Fibroblast of lung (primary cell): ENCODE data around the gene CHST11. TPM values are rescaled to one million over a fixed set of nuclear protein-coding genes. Genes with fewer than 3 reads are reported as not detected.

Source experiments
- DNase-seq, 2 donors: peaks; one replicate each; pipeline versions ENCODE4 v3.0.0 to v3.0.0-alpha.2; 2010; ENCODE audit warnings: low read depth in 2 of 2
- H2AFZ ChIP-seq: 2 replicates; pipeline ENCODE4 v1.5.1; 2012; ENCODE audit warnings: low read length, control low read depth, inconsistent platforms
- H3K27ac ChIP-seq: 2 replicates; pipeline ENCODE4 v1.5.1; 2011; ENCODE audit warnings: low read length, control low read depth; ENCODE audit not compliant: insufficient read depth
- H3K27me3 ChIP-seq: 2 replicates; pipeline ENCODE4 v1.5.1; 2011; ENCODE audit warnings: mild to moderate bottlenecking, low read length; ENCODE audit not compliant: control insufficient read depth, insufficient read depth
- H3K36me3 ChIP-seq: 2 replicates; pipeline ENCODE4 v1.5.1; 2011; ENCODE audit warnings: low read length; ENCODE audit not compliant: control insufficient read depth, insufficient read depth
- H3K4me1 ChIP-seq: 2 replicates; pipeline ENCODE4 v1.5.1; 2011; ENCODE audit warnings: low read length; ENCODE audit not compliant: control insufficient read depth, insufficient read depth; ENCODE audit errors: extremely low read depth
- H3K4me2 ChIP-seq: 2 replicates; pipeline ENCODE4 v1.5.1; 2011; ENCODE audit warnings: low read length, control low read depth; ENCODE audit not compliant: insufficient read depth; ENCODE audit errors: extremely low read depth
- H3K4me3 ChIP-seq, 4 experiments: fragments of 200-600 bp in 1 of 4; sonication (generic) in 1 of 4; replicated peaks in 1 of 4; 2 replicates each; pipeline ENCODE4 v1.5.1; 2011 to 2016; ENCODE audit warnings: low read length in 4 of 4, low read depth in 3 of 4, mild to moderate bottlenecking in 3 of 4, control low read depth in 2 of 4, inconsistent platforms in 1 of 4, mixed read lengths in 1 of 4; ENCODE audit not compliant: insufficient read depth in 1 of 4; ENCODE audit errors: control extremely low read depth in 1 of 4
- H3K79me2 ChIP-seq: 2 replicates; pipeline ENCODE4 v1.5.1; 2012; ENCODE audit warnings: mild to moderate bottlenecking, low read length, inconsistent platforms; ENCODE audit not compliant: control insufficient read depth, insufficient read depth
- H3K9ac ChIP-seq: 2 replicates; pipeline ENCODE4 v1.5.1; 2011; ENCODE audit warnings: mild to moderate bottlenecking, low read length, control low read depth; ENCODE audit not compliant: insufficient read depth
- H3K9me3 ChIP-seq: 2 replicates; pipeline ENCODE4 v1.5.1; 2012; ENCODE audit warnings: low read depth, low read length; ENCODE audit not compliant: control insufficient read depth, insufficient read depth
- H4K20me1 ChIP-seq: 2 replicates; pipeline ENCODE4 v1.5.1; 2011; ENCODE audit warnings: low read length; ENCODE audit not compliant: control insufficient read depth, insufficient read depth; ENCODE audit errors: extremely low read depth
- CTCF ChIP-seq, 2 donors: IDR thresholded peaks in 1 of 2; conservative IDR thresholded peaks in 1 of 2; 1 replicate in 1 of 2; 2 replicates in 1 of 2; pipeline ENCODE4 v1.5.1; 2011 to 2012; ENCODE audit warnings: low read length in 2 of 2, control low read depth in 1 of 2, inconsistent platforms in 1 of 2, low read depth in 1 of 2, mild to moderate bottlenecking in 1 of 2
- EZH2 ChIP-seq: IDR thresholded peaks from 2 replicates; pipeline ENCODE4 v1.5.1; 2012; ENCODE audit warnings: low read length, control low read depth, mild to moderate bottlenecking; ENCODE audit errors: missing control alignments
- polyA plus RNA-seq, 2 donors: library from polyadenylated mRNA; depleted of rRNA in 1 of 2; stranded (reverse) in 1 of 2; unstranded in 1 of 2; fragments of >200 nt; gene quantifications; 2 replicates each; pipeline ENCODE4 v1.2.1, GENCODE V29; 2011 to 2012; ENCODE audit warnings: missing spikeins in 1 of 2
- total RNA-seq: library from RNA; depleted of rRNA; stranded (reverse); fragments of >200 nt; gene quantifications from 2 replicates; pipeline ENCODE4 v1.2.1, GENCODE V29; 2014

The CHST11 gene
- total and polyA plus RNA-seq, 2 donors (not counting 1 experiment from before 2014, with no cell fraction given): 3.5 to 9.1 TPM

GRCh38 chr12:104691721-104692556, 235.2 kb downstream of the CHST11 start:
- no peaks in the 10 kb centered on the region for H4K20me1 ChIP-seq
- no peaks in the 10 kb centered on the region for H3K36me3 ChIP-seq
- H3K9ac ChIP-seq: no peak overlapping the region
- no peak for DNase-seq
- no peaks in the 10 kb centered on the region for H3K79me2 ChIP-seq
- H3K9me3 ChIP-seq: no peaks in the 10 kb centered on the region
- no peaks in the 10 kb centered on the region for H3K27me3 ChIP-seq
- peaks cover 14% of the 10 kb centered on the region for H3K4me1 ChIP-seq
- no peak for TF ChIP-seq EZH2
- TF ChIP-seq CTCF (conservative IDR thresholded peaks at IDR 0.05 in 1 of 2, IDR thresholded peaks at IDR 0.05 in 1 of 2; ENCODE audit: low read depth in 1 of 2, low read length in 2 of 2): no peak
- no peak overlapping the region for H3K27ac ChIP-seq
- H3K4me2 ChIP-seq: no peak overlapping the region
- H2AFZ ChIP-seq: no peak overlapping the region
- no peak overlapping the region for H3K4me3 ChIP-seq

DNA sequence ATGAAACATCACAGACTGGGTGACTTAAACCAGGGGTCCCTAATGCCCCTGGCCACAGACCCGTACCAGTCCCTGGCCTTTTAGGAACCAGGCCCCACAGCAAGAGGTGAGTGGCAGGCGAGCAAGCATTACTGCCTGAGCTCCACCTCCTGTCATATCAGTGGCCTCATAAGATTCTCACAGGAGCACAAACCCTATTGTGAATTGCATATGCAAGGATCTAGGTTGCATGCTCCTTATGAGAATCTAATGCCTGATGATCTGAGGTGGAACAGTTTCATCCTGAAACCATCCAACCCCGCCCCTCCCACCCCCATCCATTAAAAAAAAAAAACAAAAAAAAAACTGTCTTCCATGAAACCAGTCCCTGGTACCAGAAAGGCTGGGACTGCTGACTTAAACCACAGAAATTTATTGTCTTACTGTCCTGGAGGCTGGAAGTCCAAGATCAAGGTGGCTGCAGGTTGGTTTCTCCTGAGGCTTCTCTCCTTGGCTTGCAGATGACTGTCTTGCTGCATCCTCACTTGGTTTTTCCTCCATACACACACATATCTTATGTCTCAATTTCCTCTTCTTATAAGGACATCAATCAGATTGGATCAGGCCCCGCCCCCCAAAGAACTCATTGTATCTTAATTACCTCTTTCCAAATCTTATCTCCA, 235.9 kb downstream of the CHST11 start:
- Histone ChIP-seq H3K9me3 (no peaks in the 10 kb centered on the region), H2AFZ (no peak overlapping the region), H3K79me2 (no peaks in the 10 kb centered on the region), H3K4me2 (no peak overlapping the region), H3K27ac (no peak overlapping the region), H3K4me1 (peaks cover 14% of the 10 kb centered on the region), H3K9ac (no peak overlapping the region), H4K20me1 (no peaks in the 10 kb centered on the region), H3K27me3 (no peaks in the 10 kb centered on the region), H3K4me3 (no peak overlapping the region), H3K36me3 (no peaks in the 10 kb centered on the region)
- TF ChIP-seq CTCF (conservative IDR thresholded peaks at IDR 0.05 in 1 of 2, IDR thresholded peaks at IDR 0.05 in 1 of 2; ENCODE audit: low read depth in 1 of 2, low read length in 2 of 2): no peak
- TF ChIP-seq EZH2: no peak
- DNase-seq: no peak

GRCh38 chr12:104693493-104693892, 236.7 kb downstream of the CHST11 start:
- Histone ChIP-seq H3K9ac (no peak overlapping the region), H3K9me3 (no peaks in the 10 kb centered on the region), H3K36me3 (no peaks in the 10 kb centered on the region), H4K20me1 (no peaks in the 10 kb centered on the region), H3K27me3 (no peaks in the 10 kb centered on the region), H3K27ac (no peak overlapping the region), H3K79me2 (no peaks in the 10 kb centered on the region), H3K4me2 (no peak overlapping the region), H3K4me3 (no peak overlapping the region), H3K4me1 (peaks cover 16% of the 10 kb centered on the region), H2AFZ (no peak overlapping the region)
- TF ChIP-seq EZH2 (no peak), CTCF (conservative IDR thresholded peaks at IDR 0.05 in 1 of 2, IDR thresholded peaks at IDR 0.05 in 1 of 2; ENCODE audit: low read depth in 1 of 2, low read length in 2 of 2) (no peak)
- no peak for DNase-seq
